ENCODE results near the gene NXF3. TPM values are rescaled to one million over a fixed set of nuclear protein-coding genes. Genes with fewer than 3 reads are reported as not detected.

The NXF3 gene
- total and polyA plus RNA-seq, 4 donors = 0.33 to 1.5 (median 0.94) TPM

GRCh38 chrX:103073467-103073866, 19.5 kb downstream of the NXF3 start:
- 58% methylated on average over 5 of the region's 5 CpGs for WGBS
- H3K27me3 ChIP-seq (ENCODE audit: control insufficient read depth in 4 of 4, insufficient read depth in 4 of 4, low read length in 3 of 4) = no peaks in the 10 kb centered on the region
- H3K27ac ChIP-seq (ENCODE audit: low read depth in 1 of 2, low read length in 2 of 2) = no peak overlapping the region
- H3K9ac ChIP-seq (ENCODE audit: low read depth in 1 of 2, low read length in 2 of 2) = no peak overlapping the region
- no peaks in the 10 kb centered on the region for H3K4me1 ChIP-seq (ENCODE audit: control insufficient read depth in 4 of 4, insufficient read depth in 4 of 4, low read length in 3 of 4)
- no peaks in the 10 kb centered on the region for H3K36me3 ChIP-seq (ENCODE audit: control insufficient read depth in 4 of 4, insufficient read depth in 3 of 4, low read depth in 1 of 4, low read length in 3 of 4)
- no peak for DNase-seq (ENCODE audit: low spot score)
- no peak overlapping the region for H3K4me3 ChIP-seq (ENCODE audit: low read depth in 1 of 3, low read length in 3 of 3)
- no peak for TF ChIP-seq REST (IDR thresholded peaks at IDR 0.05)
- TF ChIP-seq CTCF (IDR thresholded peaks at IDR 0.05; ENCODE audit: low read depth, low read length, missing input control) = no peak
- no peak for TF ChIP-seq HNF4A (conservative IDR thresholded peaks at IDR 0.05)
- TF ChIP-seq FOXA1 (IDR thresholded peaks at IDR 0.05) = no peak
- TF ChIP-seq MAX (IDR thresholded peaks at IDR 0.05) = no peak
- no peak for TF ChIP-seq HNF4G (IDR thresholded peaks at IDR 0.05)
- H3K9me3 ChIP-seq (ENCODE audit: control insufficient read depth in 4 of 4, low read length in 3 of 4) = no peaks in the 10 kb centered on the region

GRCh38 chrX:103066606-103067005, 26.3 kb downstream of the NXF3 start:
- no peak overlapping the region for H3K4me3 ChIP-seq (ENCODE audit: low read depth in 1 of 3, low read length in 3 of 3)
- 88% methylated on average over 1 of the region's 1 CpG for WGBS
- no peak overlapping the region for H3K9ac ChIP-seq (ENCODE audit: low read depth in 1 of 2, low read length in 2 of 2)
- no peaks in the 10 kb centered on the region for H3K27me3 ChIP-seq (ENCODE audit: control insufficient read depth in 4 of 4, insufficient read depth in 4 of 4, low read length in 3 of 4)
- DNase-seq (ENCODE audit: low spot score) = no peak
- H3K9me3 ChIP-seq (ENCODE audit: control insufficient read depth in 4 of 4, low read length in 3 of 4) = no peaks in the 10 kb centered on the region
- no peaks in the 10 kb centered on the region for H3K36me3 ChIP-seq (ENCODE audit: control insufficient read depth in 4 of 4, insufficient read depth in 3 of 4, low read depth in 1 of 4, low read length in 3 of 4)
- TF ChIP-seq FOXA2 (IDR thresholded peaks at IDR 0.05) (no peak), MAX (IDR thresholded peaks at IDR 0.05) (no peak), JUND (IDR thresholded peaks at IDR 0.05) (no peak), EGR1 (IDR thresholded peaks at IDR 0.05; ENCODE audit: low read depth in 2 of 2) (no peak), RXRA (IDR thresholded peaks at IDR 0.05) (no peak), CTCF (IDR thresholded peaks at IDR 0.05; ENCODE audit: low read depth, low read length, missing input control) (no peak), ZBTB33 (IDR thresholded peaks at IDR 0.05) (no peak), TAF1 (conservative IDR thresholded peaks at IDR 0.05) (no peak), FOXA1 (IDR thresholded peaks at IDR 0.05) (no peak), SP1 (IDR thresholded peaks at IDR 0.05) (no peak), HNF4G (IDR thresholded peaks at IDR 0.05) (no peak), RAD21 (IDR thresholded peaks at IDR 0.05) (no peak), NR2F2 (IDR thresholded peaks at IDR 0.05) (no peak), YY1 (IDR thresholded peaks at IDR 0.05) (no peak), HNF4A (conservative IDR thresholded peaks at IDR 0.05) (no peak)
- peaks cover 0 to 2% (median 0%) of the 10 kb centered on the region in 4 donors for H3K4me1 ChIP-seq (ENCODE audit: control insufficient read depth in 4 of 4, insufficient read depth in 4 of 4, low read length in 3 of 4)
- H3K27ac ChIP-seq (ENCODE audit: low read depth in 1 of 2, low read length in 2 of 2) = no peak overlapping the region

All from liver (tissue), 9 donors.